Superior temporal gyrus (tissue), 1 donor: ENCODE results near the gene TP73.
A peak's percentile ranks its signal among the peaks of the same experiment; 100 is the strongest.

ENCODE experiments used
- DNase-seq: peaks from one replicate; pipeline ENCODE4 v3.0.0-alpha.2; 2016; ENCODE audit errors: extremely low spot score

The TP73 gene

DNA sequence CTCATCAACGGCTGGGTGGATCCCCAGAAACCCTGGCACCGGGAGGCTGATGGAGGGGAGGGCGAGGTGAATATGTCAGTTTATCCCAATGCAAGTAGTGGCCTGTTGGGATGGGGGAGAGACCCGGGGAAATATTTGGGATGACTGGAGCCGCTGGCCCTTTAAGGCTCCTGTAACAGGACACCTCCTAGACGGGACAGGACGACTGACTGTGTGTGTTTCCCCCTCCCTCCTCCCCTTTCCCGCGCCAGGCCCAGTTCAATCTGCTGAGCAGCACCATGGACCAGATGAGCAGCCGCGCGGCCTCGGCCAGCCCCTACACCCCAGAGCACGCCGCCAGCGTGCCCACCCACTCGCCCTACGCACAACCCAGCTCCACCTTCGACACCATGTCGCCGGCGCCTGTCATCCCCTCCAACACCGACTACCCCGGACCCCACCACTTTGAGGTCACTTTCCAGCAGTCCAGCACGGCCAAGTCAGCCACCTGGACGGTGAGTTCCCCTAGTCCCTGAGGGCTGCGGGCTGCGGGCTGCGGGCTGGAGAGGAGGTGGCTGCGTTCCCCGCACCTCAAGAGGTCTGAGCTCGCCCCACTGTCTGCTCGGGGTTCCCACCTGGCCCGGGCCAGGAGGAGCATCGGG is 55.1 kb downstream of the TP73 start:
- no peak for DNase-seq

DNA sequence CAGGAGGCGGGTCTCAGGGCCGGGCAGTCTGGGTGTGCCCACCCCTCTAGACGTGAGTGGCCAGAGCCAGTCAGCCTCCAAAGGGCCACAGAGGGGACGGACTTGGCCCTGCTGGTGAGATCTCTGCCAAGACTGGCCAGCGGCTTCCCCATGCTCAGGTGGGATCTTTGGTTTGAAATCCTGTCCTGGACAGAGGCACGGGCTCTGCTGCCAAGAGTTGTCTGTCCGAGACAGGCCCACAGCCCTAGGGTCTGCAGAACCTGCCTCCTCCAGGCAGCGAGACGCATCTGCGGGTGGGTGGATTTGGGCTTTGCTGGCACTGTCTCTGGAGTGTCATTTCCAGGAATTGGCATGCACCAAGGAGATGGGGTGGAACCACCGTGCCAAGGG is 55.6 kb downstream of the TP73 start:
- no peak for DNase-seq

DNA sequence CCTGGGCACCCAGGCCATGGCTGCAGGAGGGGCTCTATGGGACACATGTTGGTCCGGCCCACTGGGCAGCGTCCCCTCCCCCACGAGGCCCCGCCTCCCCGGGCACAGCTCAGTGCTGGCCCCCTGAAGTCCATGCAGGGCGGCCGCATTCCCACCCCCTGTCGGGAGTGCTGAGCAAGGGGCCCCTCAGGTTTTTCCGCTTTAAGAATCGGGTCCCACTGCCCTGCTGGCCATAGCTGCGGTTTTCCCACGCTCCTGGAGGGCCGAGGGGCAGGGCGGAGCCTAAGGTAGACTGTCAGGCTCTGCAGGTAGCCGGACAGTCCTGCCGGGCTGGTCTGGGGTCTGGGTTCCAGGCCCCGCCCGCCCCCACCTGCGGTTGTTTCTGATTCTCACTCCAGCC is 56.5 kb downstream of the TP73 start:
- no peak for DNase-seq

DNA sequence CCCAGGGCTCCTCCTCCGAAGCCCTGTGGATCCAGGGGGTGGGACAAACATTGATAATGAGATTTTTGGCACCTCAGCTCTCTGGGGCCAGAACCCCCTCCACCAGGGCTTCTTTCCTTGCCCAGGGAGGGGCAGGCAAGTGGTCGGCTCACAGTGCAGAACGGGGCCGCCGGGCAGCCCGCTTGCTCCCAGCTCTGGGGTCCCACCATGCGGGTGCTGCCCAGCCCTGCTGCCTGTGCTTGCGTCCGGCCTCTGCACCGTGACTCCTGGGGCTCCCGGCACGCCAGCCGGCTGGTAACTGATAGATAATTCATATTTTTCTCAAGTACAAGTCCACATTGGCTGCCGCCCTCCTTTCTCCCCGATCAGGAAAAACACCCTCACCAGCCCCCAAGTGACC is 57.9 kb downstream of the TP73 start:
- no peak for DNase-seq

DNA sequence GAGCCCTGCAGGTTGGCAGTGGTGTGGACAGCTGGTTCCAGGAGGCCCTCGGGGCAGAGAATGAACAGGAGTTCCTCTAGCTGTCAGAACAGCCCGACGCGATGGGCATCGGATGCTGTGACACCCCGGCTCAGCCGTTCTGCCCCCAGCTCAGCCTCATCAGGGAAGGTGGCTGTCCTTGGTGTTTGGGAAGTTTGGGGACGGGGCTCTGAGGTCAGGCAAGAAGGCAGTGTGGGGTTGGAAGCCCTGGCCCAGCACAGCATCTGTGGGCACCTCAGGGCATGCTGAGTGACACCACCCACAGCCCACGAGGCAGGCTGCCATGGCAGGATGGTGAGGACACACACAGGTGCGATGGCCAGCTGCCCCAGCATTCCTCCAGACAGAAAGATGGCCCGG is 59.1 kb downstream of the TP73 start:
- DNase-seq = no peak

DNA sequence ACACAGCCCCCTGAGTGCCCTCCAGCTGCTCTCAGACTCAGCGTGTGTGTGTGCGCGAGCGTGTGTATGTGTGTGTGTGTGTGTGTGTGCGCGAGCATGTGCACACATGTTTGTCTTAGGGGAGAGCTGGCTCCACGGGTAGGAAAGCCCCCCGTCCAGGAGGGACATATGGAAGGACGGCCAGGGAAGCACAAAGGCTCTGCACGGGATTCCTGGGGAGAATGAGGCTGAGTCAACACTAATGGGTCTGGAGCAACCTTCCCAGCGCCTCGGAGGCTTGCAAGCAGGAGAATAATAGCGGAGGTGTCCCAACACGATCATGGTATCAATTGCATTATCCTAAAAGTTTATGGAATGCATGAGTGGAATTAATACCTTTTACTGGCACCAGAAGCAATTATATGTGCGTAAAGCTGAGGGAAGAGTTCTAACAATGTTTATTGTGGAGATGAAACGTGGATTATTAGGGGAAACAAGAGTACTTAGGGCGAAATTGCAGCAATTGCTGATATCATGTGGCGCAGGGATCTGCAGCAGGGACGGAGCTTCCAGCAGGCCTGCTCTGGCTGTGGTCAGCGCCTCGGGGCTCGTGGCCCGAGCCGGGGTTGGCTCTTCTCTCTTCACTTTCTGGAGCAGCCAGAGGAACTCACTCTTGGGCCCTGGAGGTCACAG is 59.6 kb downstream of the TP73 start:
- DNase-seq = no peak

DNA sequence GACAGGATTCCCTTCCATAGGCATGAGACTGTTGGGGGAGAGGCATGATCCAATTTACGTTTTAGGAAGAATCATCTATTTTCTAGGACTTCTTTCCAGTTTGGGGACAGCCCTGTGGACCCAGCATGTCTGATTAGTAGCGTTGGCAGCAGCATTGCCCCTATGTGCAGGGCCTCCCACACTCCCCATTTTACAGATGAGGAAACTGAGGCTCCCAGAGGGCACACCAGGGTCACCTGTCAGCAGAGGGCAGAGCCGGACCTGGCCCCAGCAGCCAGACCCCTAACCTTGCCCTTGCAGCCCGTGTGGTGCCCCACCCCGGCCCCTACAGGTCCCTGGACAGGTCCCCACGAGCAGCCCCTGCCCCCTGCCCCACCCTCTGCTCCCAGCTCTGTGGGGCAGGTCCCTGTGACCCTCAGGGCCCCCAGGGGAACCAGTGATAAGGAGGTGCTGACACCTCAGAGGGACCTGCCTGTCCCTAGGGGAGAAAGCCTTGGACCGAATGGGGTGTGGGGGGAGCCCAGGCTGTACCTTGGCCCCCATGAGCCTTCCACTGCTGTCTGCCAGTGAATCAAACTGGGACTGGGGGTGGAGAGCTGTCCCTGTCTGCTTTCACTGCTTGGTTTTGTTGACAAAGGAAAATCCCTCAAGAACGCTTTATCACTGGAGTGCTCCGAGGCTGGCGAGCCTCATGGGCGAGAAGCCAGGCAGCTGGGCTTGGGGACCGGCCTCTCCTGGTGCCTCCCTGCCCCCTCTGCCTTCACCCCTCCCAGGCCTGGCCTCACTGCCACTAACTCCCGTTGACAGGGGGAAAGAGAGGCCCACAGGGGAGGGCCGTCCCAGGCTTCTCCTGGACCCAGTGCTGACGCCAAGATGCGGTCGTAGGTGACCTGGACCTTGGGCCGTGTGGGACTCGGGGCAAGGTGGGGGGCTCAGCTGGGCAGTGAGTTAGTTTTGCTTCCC is 60.5 kb downstream of the TP73 start:
- DNase-seq = peak; percentile 89

DNA sequence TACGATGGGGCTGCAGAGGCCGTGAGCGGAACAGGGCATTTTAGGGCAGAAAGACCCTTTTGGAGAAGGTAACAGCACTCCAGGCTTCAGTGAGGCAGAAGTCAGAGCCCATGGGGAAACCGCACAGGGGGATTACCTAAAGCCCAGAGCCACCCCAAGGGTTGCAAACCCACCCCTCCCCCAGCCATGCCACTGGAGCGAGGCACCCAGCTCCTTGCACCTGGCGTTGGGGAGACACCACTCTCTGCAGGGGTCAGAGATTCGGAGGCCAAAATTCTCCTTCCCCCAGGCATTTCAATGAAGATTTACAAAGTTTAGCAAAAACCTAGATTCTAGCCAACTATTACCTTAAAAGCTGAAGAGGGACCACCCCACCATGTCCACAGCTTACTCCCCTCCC is 61.5 kb downstream of the TP73 start:
- DNase-seq = no peak

DNA sequence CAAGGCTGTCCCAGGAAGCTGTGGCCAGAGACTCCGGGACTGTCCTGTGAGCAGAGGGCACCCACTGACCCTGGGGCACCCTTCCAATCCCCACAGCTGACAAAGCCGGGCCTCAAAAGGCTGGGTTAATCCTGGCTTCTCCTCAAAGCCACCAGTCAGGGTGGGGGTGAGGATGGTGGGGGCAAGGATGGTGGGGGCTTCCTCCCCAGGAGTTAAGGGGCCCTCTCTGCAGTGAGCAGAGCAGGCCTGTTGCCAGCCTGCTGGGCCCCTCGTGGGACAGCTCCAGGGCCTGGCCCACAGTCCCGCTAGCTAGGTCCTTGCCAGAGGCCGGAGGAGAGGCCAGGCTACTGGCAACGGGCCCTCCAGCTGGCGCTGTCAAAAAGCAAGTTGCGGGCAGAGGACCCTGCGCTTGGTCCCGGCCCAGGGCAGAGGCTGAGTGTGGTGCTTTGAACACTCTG is 62.0 kb downstream of the TP73 start:
- DNase-seq = peak; percentile 72

DNA sequence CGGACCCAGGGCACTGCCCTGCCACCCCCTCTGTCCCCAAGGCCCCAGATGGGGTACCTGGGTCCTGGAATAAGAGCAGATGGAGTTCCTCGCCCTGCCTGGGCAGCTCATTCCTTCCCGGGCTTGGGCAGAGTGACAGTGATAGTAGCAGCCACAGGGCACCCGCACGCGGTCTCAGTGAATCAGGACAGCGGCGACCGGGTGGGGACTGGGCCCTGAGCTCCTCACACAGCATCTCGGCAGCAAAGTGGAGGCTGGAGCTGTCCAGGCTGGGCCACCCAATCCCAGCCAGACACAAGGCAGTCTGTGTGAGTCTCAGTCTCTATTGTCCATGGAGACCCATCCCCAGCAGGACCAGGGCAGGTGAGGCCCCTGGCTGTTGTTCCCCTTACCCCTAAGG is 62.5 kb downstream of the TP73 start:
- DNase-seq = no peak

DNA sequence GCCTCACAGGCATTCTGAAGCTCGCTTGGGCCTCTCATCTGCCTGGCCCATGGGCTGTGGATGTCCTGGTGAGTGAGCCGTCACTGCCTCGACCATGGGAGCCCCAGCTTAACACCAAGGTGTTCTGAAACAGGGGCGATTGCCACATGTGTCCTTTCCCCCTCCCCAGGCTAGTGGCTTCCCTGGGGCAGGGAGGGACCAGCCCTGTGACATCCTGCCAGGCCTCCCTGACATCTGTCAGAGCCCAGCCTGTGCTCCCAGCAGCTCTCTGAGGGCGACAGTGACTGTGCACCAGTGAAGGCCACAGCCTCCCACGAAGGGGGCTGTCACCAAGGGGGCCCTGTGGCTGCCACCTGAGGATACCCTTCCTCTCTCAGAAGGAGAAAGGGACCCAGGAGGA is 64.0 kb downstream of the TP73 start:
- no peak for DNase-seq

DNA sequence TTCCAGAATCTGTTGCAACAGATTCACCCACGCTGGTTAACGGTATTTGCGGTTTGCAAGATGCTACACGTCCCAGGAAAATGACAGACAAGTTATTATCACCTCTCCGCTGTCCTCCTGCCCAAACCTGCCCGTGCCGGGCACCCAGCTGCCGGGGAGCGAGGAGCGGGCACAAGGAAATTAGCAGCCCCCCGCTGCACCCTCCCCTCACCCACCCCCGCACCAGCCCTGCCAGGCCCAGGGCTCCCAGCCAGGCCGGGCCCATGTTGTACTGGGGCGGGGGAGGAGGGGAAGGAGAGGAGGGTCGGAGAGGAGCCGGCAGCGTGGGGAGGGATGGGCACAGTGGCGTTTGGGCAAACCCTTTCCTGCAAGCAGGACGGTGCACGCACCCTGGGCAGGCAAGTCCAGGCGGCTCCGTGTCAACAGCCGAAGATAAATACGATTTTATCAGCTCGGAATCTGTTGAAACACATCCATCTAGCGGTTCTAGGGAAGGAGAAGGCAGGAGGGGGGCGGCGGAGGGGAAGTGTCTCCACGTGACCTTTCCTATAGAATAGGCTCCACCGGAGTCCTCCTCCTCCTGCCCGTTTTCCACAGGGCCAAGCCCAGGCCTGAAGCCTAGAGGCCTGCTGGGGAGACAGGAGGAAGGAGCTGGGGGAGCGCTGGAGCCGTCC is 64.9 kb downstream of the TP73 start:
- no peak for DNase-seq

DNA sequence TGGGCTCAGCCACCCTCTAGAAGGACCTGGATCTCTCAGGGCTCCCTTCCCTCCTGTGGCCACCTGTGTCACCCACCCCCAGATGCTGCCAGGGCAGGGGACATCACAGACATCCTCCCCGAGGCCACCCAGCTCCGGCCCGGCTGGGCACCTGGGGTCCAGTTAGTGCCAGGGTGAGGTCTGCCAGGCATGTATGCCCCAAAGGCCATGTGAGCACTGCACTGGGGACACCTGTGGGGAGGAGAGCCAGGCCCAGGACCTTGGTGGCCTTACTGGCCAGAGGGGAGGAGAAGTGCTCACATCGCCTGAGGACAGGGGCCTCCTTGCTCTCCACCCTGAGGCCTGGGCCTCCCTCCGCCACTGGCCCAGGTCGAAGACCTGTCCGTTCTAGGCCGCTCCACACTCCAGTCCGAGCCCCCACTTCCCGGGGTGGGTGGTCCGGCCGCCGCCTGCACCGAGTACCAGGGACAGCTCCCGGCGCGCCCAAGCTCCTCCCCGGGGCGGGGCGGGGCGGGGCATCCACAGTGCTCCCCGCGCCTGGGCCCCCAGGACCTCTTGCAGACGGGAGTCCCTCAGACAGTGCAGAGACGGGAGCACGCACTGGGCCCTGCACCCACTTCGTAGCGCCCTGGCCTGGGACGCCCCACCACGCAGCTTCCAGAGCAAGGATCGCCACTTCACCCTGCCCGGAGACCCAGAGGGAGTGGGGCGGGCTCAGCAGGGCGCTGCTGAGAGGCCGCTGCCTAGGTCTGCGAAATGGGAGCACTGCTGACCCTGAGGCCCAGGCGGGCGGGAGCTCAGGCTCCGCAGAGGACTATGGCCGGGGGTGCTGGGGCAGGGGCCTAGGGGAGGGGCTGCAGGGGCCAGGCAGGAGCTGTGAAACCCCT is 65.6 kb downstream of the TP73 start:
- DNase-seq = no peak

DNA sequence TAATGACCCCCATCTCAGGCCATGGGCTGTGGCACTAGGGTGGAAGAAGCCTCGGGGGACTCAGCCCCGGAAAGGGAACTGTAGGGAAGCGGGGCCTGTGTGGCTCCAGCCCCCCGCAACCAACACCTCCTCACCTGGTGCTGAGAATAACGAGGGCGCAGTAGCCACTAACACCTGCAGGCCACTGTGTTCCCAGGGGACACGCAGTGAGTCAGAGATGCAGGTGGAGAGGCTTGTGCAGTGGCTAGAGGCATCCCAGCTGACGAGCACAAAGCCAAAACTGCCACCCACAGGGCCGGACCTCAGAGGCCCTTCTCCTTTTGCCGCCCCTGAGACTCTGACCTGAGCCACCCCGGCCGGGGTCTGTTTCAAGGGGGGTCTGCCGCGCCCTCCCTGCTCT is 66.4 kb downstream of the TP73 start:
- DNase-seq = no peak

DNA sequence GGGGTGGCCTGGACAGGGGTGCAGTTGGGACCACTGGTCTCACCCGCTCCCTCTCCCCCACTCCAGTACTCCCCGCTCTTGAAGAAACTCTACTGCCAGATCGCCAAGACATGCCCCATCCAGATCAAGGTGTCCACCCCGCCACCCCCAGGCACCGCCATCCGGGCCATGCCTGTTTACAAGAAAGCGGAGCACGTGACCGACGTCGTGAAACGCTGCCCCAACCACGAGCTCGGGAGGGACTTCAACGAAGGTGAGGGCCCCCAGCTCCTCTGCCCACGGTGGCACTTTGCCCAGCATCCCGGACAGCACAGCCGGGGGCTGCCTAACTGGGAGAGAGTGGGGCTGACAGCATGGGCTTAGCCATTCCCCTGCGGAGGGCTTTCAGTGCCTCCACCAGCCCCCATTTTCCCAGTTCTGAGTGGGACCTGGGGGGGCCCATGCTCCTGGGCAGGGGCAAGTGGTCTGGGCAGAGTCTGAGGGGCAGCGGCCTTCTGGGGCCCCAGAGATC is 69.7 kb downstream of the TP73 start:
- no peak for DNase-seq

DNA sequence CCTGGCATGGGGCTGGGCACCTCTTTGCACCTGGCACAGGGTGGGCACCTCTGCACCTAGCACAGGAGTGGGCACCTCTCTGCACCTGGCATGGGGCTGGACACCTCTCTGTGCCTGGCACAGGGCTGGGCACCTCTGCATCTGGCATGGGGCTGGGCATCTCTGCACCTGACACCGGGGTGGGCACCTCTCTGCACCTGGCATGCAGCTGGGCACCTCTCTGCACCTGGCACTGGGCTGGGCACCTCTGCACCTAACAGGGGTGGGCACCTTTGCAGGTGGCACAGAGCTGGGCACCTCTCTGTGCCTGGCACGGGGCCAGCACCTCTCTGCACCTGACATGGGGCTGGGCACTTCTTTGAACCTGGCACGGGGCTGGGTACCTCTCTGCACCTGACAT is 70.5 kb downstream of the TP73 start:
- DNase-seq = no peak

DNA sequence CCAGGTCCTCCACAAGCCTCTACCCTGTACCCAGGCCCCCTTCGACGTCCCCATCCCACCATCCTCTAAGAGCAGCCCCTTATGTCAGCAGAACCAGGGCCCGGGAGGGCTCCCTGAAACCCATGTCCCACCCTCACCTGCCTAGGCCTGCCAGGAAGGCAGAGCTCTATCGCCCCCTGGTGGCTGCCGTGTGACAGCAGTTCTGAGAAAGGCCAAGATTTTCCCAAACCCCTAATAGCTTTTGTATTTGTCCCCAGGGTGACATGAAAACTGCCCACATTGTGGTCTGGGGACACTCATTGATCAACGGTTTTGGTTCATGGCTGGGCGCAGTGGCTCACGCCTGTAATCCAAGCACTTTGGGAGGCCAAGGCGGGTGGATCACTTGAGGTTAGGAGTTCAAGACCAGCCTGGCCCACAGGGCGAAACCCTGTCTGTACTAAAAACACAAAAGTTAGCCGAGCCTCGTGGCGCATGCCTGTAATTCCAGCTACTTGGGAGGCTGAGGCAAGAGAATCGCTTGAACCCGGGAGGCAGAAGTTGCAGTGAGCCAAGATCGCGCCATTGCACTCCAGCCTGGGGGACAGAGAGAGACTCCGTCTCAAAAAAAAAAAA is 72.2 kb downstream of the TP73 start:
- peak; percentile 91 for DNase-seq

DNA sequence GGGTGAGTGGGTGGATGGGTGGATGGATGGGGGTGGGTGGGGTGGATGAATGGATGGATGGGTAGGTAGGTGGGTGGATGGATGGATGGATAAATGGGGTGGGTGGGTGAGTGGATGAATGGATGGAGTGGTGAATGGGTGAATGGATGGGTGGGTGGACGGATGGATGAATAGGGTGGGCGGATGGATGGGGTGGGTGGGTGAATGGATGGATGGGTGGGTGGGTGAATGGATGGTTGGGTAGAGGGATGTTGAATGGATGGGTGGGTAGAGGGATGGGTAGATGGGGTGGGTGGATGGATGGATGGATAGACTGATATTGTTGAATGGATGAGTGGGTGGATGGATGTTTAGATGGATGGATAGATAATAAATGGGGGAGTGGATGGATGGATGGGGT is 73.0 kb downstream of the TP73 start:
- no peak for DNase-seq

DNA sequence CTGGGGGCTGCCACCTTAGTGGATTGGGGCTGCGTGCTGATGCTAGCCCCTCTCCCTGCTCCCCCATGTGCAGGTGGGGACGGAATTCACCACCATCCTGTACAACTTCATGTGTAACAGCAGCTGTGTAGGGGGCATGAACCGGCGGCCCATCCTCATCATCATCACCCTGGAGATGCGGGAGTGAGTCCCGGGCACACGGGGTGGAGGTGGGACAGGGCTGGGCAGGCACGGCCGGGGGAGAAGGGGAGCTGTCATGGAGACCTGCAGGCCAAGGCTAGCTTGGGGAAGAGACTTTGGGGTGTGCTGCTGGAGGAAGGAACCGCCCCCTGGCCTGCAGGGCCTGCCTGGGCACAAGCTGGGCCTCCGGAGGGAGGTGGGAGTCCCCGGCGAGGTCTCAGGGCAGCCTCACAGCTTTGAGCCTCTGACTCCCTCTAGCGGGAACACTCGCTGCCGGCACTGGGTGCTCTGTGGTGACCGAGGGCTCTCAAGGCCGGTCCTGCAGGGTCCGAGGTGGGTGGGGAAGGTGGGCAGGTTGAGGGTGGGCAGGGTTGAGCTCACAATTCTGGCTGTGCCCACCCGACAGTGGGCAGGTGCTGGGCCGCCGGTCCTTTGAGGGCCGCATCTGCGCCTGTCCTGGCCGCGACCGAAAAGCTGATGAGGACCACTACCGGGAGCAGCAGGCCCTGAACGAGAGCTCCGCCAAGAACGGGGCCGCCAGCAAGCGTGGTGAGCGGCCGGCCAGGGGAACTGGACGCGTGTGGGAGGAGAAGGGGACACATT is 74.9 kb downstream of the TP73 start:
- peak; percentile 61 for DNase-seq
